ENCODE data around the gene RPP21.

GRCh38 chr6:30325150-30325872 is 19.6 kb upstream of the RPP21 start:
- TF ChIP-seq CTCF (IDR thresholded peaks at IDR 0.05) (no peak), EP300 (IDR thresholded peaks at IDR 0.05) (no peak), POLR2A (IDR thresholded peaks at IDR 0.05) (no peak)
